NB4 (cell line): Measurements from ENCODE around the gene IL15RA.
A peak's percentile ranks its signal among the peaks of the same experiment; 100 is the strongest.
"Not testable (repeated sequence)": the region's sequence is repeated elsewhere in the genome, so short reads cannot be mapped to it uniquely, and the experiment has no call there.

Experiments used
- DNase-seq: peaks from one replicate; pipeline ENCODE4 v3.0.0; 2010; ENCODE audit warnings: low read depth
- H3K4me3 ChIP-seq: one replicate; pipeline ENCODE4 v1.5.1; 2011; ENCODE audit warnings: mild to moderate bottlenecking, low read depth, low read length, moderate library complexity
- CTCF ChIP-seq: IDR thresholded peaks from one replicate; pipeline ENCODE4 v1.5.1; 2012; ENCODE audit warnings: low read depth, low read length
- MAX ChIP-seq: IDR thresholded peaks from 2 replicates; pipeline ENCODE4 v1.6.1; 2011; ENCODE audit warnings: low read depth, low read length
- MYC ChIP-seq: IDR thresholded peaks from 2 replicates; pipeline ENCODE4 v1.6.1; 2011; ENCODE audit warnings: low read depth, low read length
- POLR2A ChIP-seq: IDR thresholded peaks from 2 replicates; pipeline ENCODE4 v1.6.1; 2011; ENCODE audit warnings: mild to moderate bottlenecking; ENCODE audit not compliant: insufficient read length; ENCODE audit errors: extremely low read depth

IL15RA gene

GRCh38 chr10:5915451-5915850 lies 61.9 kb downstream of the IL15RA start:
- DNase-seq: no peak
- TF ChIP-seq POLR2A: no peak
- no peak for TF ChIP-seq CTCF
- no peak for TF ChIP-seq MYC
- no peak for TF ChIP-seq MAX
- no peak overlapping the region for H3K4me3 ChIP-seq

GRCh38 chr10:5913736-5914135 lies 63.6 kb downstream of the IL15RA start:
- TF ChIP-seq CTCF (no peak), POLR2A (no peak), MYC (no peak), MAX (no peak)
- H3K4me3 ChIP-seq: no peak overlapping the region
- no peak for DNase-seq

GRCh38 chr10:5911670-5912069 lies 65.7 kb downstream of the IL15RA start:
- DNase-seq: no peak
- H3K4me3 ChIP-seq: no peak overlapping the region
- no peak for TF ChIP-seq CTCF
- TF ChIP-seq MYC: no peak
- no peak for TF ChIP-seq MAX
- no peak for TF ChIP-seq POLR2A

- no peak overlapping the region for H3K4me3 ChIP-seq
- TF ChIP-seq CTCF: no peak
- no peak for DNase-seq
Observed at GRCh38 chr10:5910323-5911100, 66.8 kb downstream of the IL15RA start.

GRCh38 chr10:5908676-5909075 lies 68.7 kb downstream of the IL15RA start:
- not testable (repeated sequence) for H3K4me3 ChIP-seq

GRCh38 chr10:5906651-5907050 lies 70.7 kb downstream of the IL15RA start:
- DNase-seq: peak; percentile 8
- H3K4me3 ChIP-seq: no peak overlapping the region
- TF ChIP-seq MYC (no peak), POLR2A (no peak)

More at GRCh38 chr10:5908676-5909075, 68.7 kb downstream of the IL15RA start:
- not testable (repeated sequence) for DNase-seq

- no peak overlapping the region for H3K4me3 ChIP-seq
- TF ChIP-seq POLR2A (no peak), MAX (no peak), CTCF (no peak), MYC (no peak)
- DNase-seq: no peak
Observed at GRCh38 chr10:5905854-5906507, 71.4 kb downstream of the IL15RA start.
